Colonic mucosa (tissue), 4 donors: ENCODE measurements around the gene NCOA7. TPM values are rescaled to one million over a fixed set of nuclear protein-coding genes. Genes with fewer than 3 reads are reported as not detected.
"Not testable (repeated sequence)": the region's sequence is repeated elsewhere in the genome, so short reads cannot be mapped to it uniquely, and the experiment has no call there.

Experiments used
- DNase-seq: peaks from one replicate; pipeline ENCODE4 v3.0.0-alpha.2; 2020
- H3K27ac ChIP-seq: fragments of 200-600 bp; one replicate; pipeline ENCODE4 v1.8.0; 2021
- H3K27me3 ChIP-seq: fragments of 200-600 bp; one replicate; pipeline ENCODE4 v1.8.0; 2021
- H3K36me3 ChIP-seq: fragments of 200-600 bp; one replicate; pipeline ENCODE4 v1.8.0; 2021
- H3K4me1 ChIP-seq: fragments of 200-600 bp; one replicate; pipeline ENCODE4 v1.8.0; 2021; ENCODE audit warnings: mild to moderate bottlenecking
- H3K4me3 ChIP-seq: fragments of 200-600 bp; one replicate; pipeline ENCODE4 v1.8.0; 2021
- H3K9ac ChIP-seq, 2 donors: one replicate each; pipeline ENCODE4 v1.7.0; 2013; ENCODE audit warnings: control low read depth in 2 of 2, low read depth in 2 of 2, low read length in 2 of 2
- H3K9me3 ChIP-seq: fragments of 200-600 bp; one replicate; pipeline ENCODE4 v1.8.0; 2021
- CTCF ChIP-seq: fragments of 200-600 bp; IDR thresholded peaks from one replicate; pipeline ENCODE4 v1.8.0; 2022; ENCODE audit warnings: antibody characterized with exemption, mild to moderate bottlenecking
- intact Hi-C: fragments of 100-400 bp; cut with DNase I; formaldehyde crosslinking; loops from one replicate; pipeline ENCODE4 v1.14.1; 2022
- total RNA-seq, 2 donors: library from RNA; stranded (reverse); fragmentation: NEBNext Ultra II Directional in 1 of 2; extraction: Animal tissue kit (Norgen Biotek cat#: 25700) in 1 of 2; gene quantifications; one replicate each; pipeline ENCODE4 v1.2.1, GENCODE V29; 2021
- donor health status: healthy.
- donor health status: DM: no; HTN: no; CAD: no.
- donor health status: DM: no; HTN: no; CAD: no.

Gene NCOA7
- total RNA-seq, 2 donors from 2014 or later: 24.9 to 59.3 TPM

DNA sequence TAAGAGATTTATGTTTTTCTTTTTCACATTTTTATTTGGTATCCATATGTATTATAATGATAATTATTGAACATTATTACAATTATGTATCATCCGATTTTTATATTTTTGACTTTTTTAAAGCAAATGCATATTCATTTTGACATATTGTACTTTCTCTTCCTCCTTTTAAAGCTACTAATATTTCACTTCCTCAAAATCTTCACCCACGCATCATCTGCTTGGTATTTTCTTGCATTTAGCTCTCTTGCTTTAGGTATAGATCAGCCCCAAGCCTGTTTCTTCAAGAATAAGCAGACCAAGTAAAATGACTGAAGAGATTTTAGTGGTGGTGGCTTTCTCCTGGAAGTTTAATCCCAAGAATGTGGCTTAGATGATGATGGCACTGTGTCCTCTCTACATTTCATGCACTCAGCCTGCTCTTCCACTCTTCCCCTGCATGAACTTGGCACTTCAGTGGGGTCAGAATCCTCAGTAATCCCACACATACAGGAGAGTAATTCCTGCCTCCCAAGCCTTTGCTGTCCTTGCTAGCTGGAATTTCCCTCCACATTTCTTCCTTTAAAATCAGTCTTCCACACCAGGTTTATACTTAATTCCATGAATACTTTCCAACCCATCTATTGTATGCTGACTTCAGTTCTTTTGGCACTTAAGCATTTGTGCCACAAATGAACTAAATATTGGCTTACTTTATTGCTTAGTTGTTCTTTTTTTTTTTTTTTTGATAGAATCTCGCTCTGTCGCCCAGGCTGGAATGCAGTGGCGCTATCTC is 8.2 kb downstream of the NCOA7 start:
- Histone ChIP-seq H3K9me3 (no peaks in the 10 kb centered on the region), H3K9ac (no peak overlapping the region), H3K27ac (no peak overlapping the region), H3K27me3 (no peaks in the 10 kb centered on the region), H3K4me1 (no peaks in the 10 kb centered on the region), H3K4me3 (no peak overlapping the region), H3K36me3 (no peaks in the 10 kb centered on the region)
- no peak for DNase-seq
- no peak for TF ChIP-seq CTCF
- intact Hi-C loops: no loop called here

GRCh38 chr6:125802383-125802782 is 11.6 kb downstream of the NCOA7 start:
- Histone ChIP-seq H3K9ac (no peak overlapping the region), H3K4me3 (no peak overlapping the region), H3K36me3 (no peaks in the 10 kb centered on the region), H3K27me3 (no peaks in the 10 kb centered on the region), H3K9me3 (no peaks in the 10 kb centered on the region), H3K27ac (no peak overlapping the region), H3K4me1 (no peaks in the 10 kb centered on the region)
- intact Hi-C loops: no loop called here
- TF ChIP-seq CTCF: no peak
- no peak for DNase-seq

- no peaks in the 10 kb centered on the region for H3K4me1 ChIP-seq
- H3K9ac ChIP-seq: no peak overlapping the region
- H3K36me3 ChIP-seq: no peaks in the 10 kb centered on the region
- intact Hi-C loops: no loop called here
- no peaks in the 10 kb centered on the region for H3K9me3 ChIP-seq
- H3K27ac ChIP-seq: no peak overlapping the region
- no peak for DNase-seq
- no peaks in the 10 kb centered on the region for H3K27me3 ChIP-seq
- no peak overlapping the region for H3K4me3 ChIP-seq
- TF ChIP-seq CTCF: no peak
Observed at GRCh38 chr6:125802943-125803377, 12.2 kb downstream of the NCOA7 start.

DNA sequence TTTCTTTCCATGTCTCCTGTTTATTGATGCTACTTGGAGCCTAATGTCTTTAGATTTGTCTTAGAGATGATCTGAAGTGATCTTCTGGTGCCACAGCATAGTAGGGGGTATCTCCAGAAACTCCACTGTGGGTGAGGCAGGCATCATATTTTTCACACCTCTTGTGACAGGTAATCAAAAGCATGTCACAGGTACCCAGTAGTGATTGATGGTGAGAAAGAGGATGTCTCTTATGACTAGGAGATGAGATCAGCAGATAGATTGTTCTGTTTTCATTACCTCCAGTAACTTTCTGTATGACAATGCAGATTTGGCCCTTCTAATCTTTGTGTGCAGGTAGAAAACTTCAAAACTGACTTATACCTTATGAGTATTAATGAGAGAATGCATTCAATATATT is 13.5 kb downstream of the NCOA7 start:
- TF ChIP-seq CTCF: no peak
- no peak overlapping the region for H3K9ac ChIP-seq
- no peaks in the 10 kb centered on the region for H3K9me3 ChIP-seq
- DNase-seq: no peak
- H3K27ac ChIP-seq: no peak overlapping the region
- no peak overlapping the region for H3K4me3 ChIP-seq
- no peaks in the 10 kb centered on the region for H3K36me3 ChIP-seq
- no peaks in the 10 kb centered on the region for H3K27me3 ChIP-seq
- no peaks in the 10 kb centered on the region for H3K4me1 ChIP-seq
- intact Hi-C loops: no loop called here

GRCh38 chr6:125804866-125805425 is 14.2 kb downstream of the NCOA7 start:
- H3K9me3 ChIP-seq, H3K27me3 ChIP-seq, H3K4me1 ChIP-seq, H3K27ac ChIP-seq, H3K9ac ChIP-seq, intact Hi-C loops, H3K4me3 ChIP-seq, DNase-seq, H3K36me3 ChIP-seq: not testable (repeated sequence)

DNA sequence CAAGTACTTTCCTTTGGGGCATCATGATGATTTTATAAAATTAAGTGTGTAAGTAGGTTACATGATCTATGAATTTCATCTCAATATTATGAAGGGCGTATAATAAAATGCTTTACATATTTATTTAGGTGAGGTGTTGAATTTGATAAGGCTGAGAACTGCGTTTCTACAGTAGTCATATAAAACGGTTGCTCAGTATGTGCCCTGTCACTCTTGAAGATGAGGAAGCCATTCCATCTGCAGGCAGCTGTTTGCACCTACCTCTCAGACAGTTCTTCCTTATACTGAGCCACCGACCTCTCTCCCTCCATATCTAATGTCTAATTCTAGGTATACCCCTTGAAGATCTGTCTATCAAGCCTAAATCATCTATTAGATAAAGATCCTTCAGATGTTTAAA is 16.1 kb downstream of the NCOA7 start:
- Histone ChIP-seq H3K27me3 (no peaks in the 10 kb centered on the region), H3K4me3 (no peak overlapping the region), H3K4me1 (no peaks in the 10 kb centered on the region), H3K36me3 (no peaks in the 10 kb centered on the region), H3K9ac (no peak overlapping the region), H3K9me3 (no peaks in the 10 kb centered on the region), H3K27ac (no peak overlapping the region)
- no peak for DNase-seq
- TF ChIP-seq CTCF: no peak
- intact Hi-C loops: no loop called here
